ENCODE results near the gene C14orf132. TPM values are rescaled to one million over a fixed set of nuclear protein-coding genes. Genes with fewer than 3 reads are reported as not detected.

Gene C14orf132
- total RNA-seq, 4 donors from 2014 or later: 28.3 to 78.3 (median 59.2) TPM

- 89% methylated on average over 5 of the region's 8 CpGs for WGBS
- Histone ChIP-seq H3K27ac (replicated peaks in 1 of 4) (no peak overlapping the region), H3K36me3 (no peaks in the 10 kb centered on the region), H3K9me3 (no peaks in the 10 kb centered on the region), H3K27me3 (no peaks in the 10 kb centered on the region), H3K4me1 (peaks cover 0 to 17% (median 17%) of the 10 kb centered on the region in 4 donors), H3K4me3 (no peak overlapping the region)
- DNase-seq (ENCODE audit: extremely low spot score): no peak
- no peak for TF ChIP-seq EP300 (IDR thresholded peaks at IDR 0.05)
- TF ChIP-seq POLR2AphosphoS5 (IDR thresholded peaks at IDR 0.05): no peak
- no peak for TF ChIP-seq POLR2A (IDR thresholded peaks at IDR 0.05; ENCODE audit: low read depth)
- no peak for TF ChIP-seq CTCF (IDR thresholded peaks at IDR 0.05)
- intact Hi-C loops (cut with DNase I): loop anchor here (10.0 kb wide), 1 partner anchor 95 kb away; the partner anchor contains the start of gene BDKRB2
Measured at GRCh38 chr14:96109596-96110355, 70.6 kb downstream of the C14orf132 start.

GRCh38 chr14:96112032-96112431 lies 72.9 kb downstream of the C14orf132 start:
- no peak for TF ChIP-seq POLR2A (IDR thresholded peaks at IDR 0.05; ENCODE audit: low read depth)
- TF ChIP-seq EP300 (IDR thresholded peaks at IDR 0.05): no peak
- no peak for TF ChIP-seq CTCF (IDR thresholded peaks at IDR 0.05)
- no peak for TF ChIP-seq POLR2AphosphoS5 (IDR thresholded peaks at IDR 0.05)
- Histone ChIP-seq H3K9me3 (no peaks in the 10 kb centered on the region), H3K27me3 (no peaks in the 10 kb centered on the region), H3K4me3 (no peak overlapping the region), H3K27ac (replicated peaks in 1 of 4) (no peak overlapping the region), H3K4me1 (peaks cover 0 to 6% (median 2%) of the 10 kb centered on the region in 4 donors), H3K36me3 (no peaks in the 10 kb centered on the region)
- intact Hi-C loops (cut with DNase I): no loop called here
- 52% methylated on average over 3 of the region's 3 CpGs for WGBS
- no peak for DNase-seq (ENCODE audit: extremely low spot score)

- Histone ChIP-seq H3K27me3 (no peaks in the 10 kb centered on the region), H3K9me3 (no peaks in the 10 kb centered on the region), H3K27ac (replicated peaks in 1 of 4) (no peak overlapping the region), H3K36me3 (no peaks in the 10 kb centered on the region), H3K4me3 (no peak overlapping the region), H3K4me1 (peaks cover 0 to 7% (median 2%) of the 10 kb centered on the region in 4 donors)
- TF ChIP-seq EP300 (IDR thresholded peaks at IDR 0.05): no peak
- intact Hi-C loops (cut with DNase I): no loop called here
- no peak for DNase-seq (ENCODE audit: extremely low spot score)
Measured at GRCh38 chr14:96114002-96114401, 74.8 kb downstream of the C14orf132 start.

GRCh38 chr14:96117101-96117897 lies 78.1 kb downstream of the C14orf132 start:
- Histone ChIP-seq H3K36me3 (no peaks in the 10 kb centered on the region), H3K27me3 (no peaks in the 10 kb centered on the region), H3K4me3 (no peak overlapping the region), H3K9me3 (no peaks in the 10 kb centered on the region), H3K27ac (replicated peaks in 1 of 4) (no peak overlapping the region), H3K4me1 (peaks cover 0 to 7% (median 2%) of the 10 kb centered on the region in 4 donors)
- no peak for TF ChIP-seq CTCF (IDR thresholded peaks at IDR 0.05)
- TF ChIP-seq POLR2AphosphoS5 (IDR thresholded peaks at IDR 0.05): no peak
- TF ChIP-seq EP300 (IDR thresholded peaks at IDR 0.05): no peak
- no peak for TF ChIP-seq POLR2A (IDR thresholded peaks at IDR 0.05; ENCODE audit: low read depth)
- WGBS: 79% methylated on average over 7 of the region's 7 CpGs
- DNase-seq (ENCODE audit: extremely low spot score): no peak
- intact Hi-C loops (cut with DNase I): no loop called here

GRCh38 chr14:96117960-96118359 lies 78.8 kb downstream of the C14orf132 start:
- no peaks in the 10 kb centered on the region for H3K36me3 ChIP-seq
- H3K4me3 ChIP-seq: no peak overlapping the region
- no peak for DNase-seq (ENCODE audit: extremely low spot score)
- 87% methylated on average over 6 of the region's 6 CpGs for WGBS
- H3K9me3 ChIP-seq: no peaks in the 10 kb centered on the region
- H3K27me3 ChIP-seq: no peaks in the 10 kb centered on the region
- H3K27ac ChIP-seq (replicated peaks in 1 of 4): no peak overlapping the region
- H3K4me1 ChIP-seq: peaks cover 0 to 7% (median 2%) of the 10 kb centered on the region in 4 donors
- intact Hi-C loops (cut with DNase I): no loop called here
- TF ChIP-seq POLR2A (IDR thresholded peaks at IDR 0.05; ENCODE audit: low read depth) (no peak), EP300 (IDR thresholded peaks at IDR 0.05) (no peak), POLR2AphosphoS5 (IDR thresholded peaks at IDR 0.05) (no peak), CTCF (IDR thresholded peaks at IDR 0.05) (no peak)

Data from esophagus muscularis mucosa (tissue), 4 donors.